Natural killer cell (primary cell): Measurements from ENCODE around the gene PRR3. TPM values are rescaled to one million over a fixed set of nuclear protein-coding genes. Genes with fewer than 3 reads are reported as not detected.
"Not testable (repeated sequence)": the region's sequence is repeated elsewhere in the genome, so short reads cannot be mapped to it uniquely, and the experiment has no call there.

Experiments used
- ATAC-seq, 3 donors: fragments of 150-1000 bp in 2 of 3; fragments of 200-7000 bp in 1 of 3; cut with Tn5 transposase; 1 replicate in 1 of 3; 2 replicates in 2 of 3; pipeline ENCODE4 v1.10.0; 2021; ENCODE audit warnings: mild to moderate bottlenecking in 2 of 3, moderate library complexity in 2 of 3
- DNase-seq, 2 donors: peaks; one replicate each; pipeline versions ENCODE4 v3.0.0 to v3.0.0-alpha.2; 2013 to 2021; ENCODE audit warnings: mixed read lengths in 1 of 2
- H3K27ac ChIP-seq: one replicate; pipeline ENCODE4 v1.5.1; 2013; ENCODE audit warnings: mild to moderate bottlenecking, low read length
- H3K27me3 ChIP-seq: one replicate; pipeline ENCODE4 v1.6.1; 2013; ENCODE audit warnings: low read length; ENCODE audit not compliant: control insufficient read depth, insufficient read depth
- H3K36me3 ChIP-seq: one replicate; pipeline ENCODE4 v1.6.1; 2013; ENCODE audit warnings: low read length; ENCODE audit not compliant: control insufficient read depth, insufficient read depth
- H3K4me1 ChIP-seq: one replicate; pipeline ENCODE4 v1.6.1; 2013; ENCODE audit warnings: low read length; ENCODE audit not compliant: control insufficient read depth, insufficient read depth
- H3K4me3 ChIP-seq: one replicate; pipeline ENCODE4 v1.5.1; 2013; ENCODE audit warnings: low read length
- H3K9me3 ChIP-seq: one replicate; pipeline ENCODE4 v1.6.1; 2013; ENCODE audit warnings: low read length; ENCODE audit not compliant: control insufficient read depth, insufficient read depth
- H3K27ac Mint-ChIP-seq, 2 donors: one replicate each; pipeline ENCODE4 v1.8.0; 2022; ENCODE audit warnings: mild to moderate bottlenecking in 2 of 2, mixed read lengths in 2 of 2, moderate library complexity in 1 of 2
- H3K27me3 Mint-ChIP-seq, 2 donors: one replicate each; pipeline ENCODE4 v1.8.0; 2022; ENCODE audit warnings: low read depth in 2 of 2, mixed read lengths in 2 of 2
- H3K36me3 Mint-ChIP-seq: one replicate; pipeline ENCODE4 v1.8.0; 2022; ENCODE audit warnings: mixed read lengths
- H3K4me1 Mint-ChIP-seq, 2 donors: one replicate each; pipeline ENCODE4 v1.8.0; 2022; ENCODE audit warnings: mixed read lengths in 2 of 2
- H3K4me3 Mint-ChIP-seq: one replicate; pipeline ENCODE4 v1.8.0; 2022; ENCODE audit warnings: mild to moderate bottlenecking, moderate library complexity, mixed read lengths
- H3K9me3 Mint-ChIP-seq, 2 donors: one replicate each; pipeline ENCODE4 v1.8.0; 2022; ENCODE audit warnings: mixed read lengths in 2 of 2
- CTCF ChIP-seq: fragments of 200-600 bp; IDR thresholded peaks from one replicate; pipeline ENCODE4 v1.8.0; 2022; ENCODE audit warnings: antibody characterized with exemption
- WGBS: methylation state at CpG from one replicate; pipeline ENCODE4 v1.1.7; 2013; ENCODE audit warnings: missing lambda C conversion rate; ENCODE audit not compliant: insufficient coverage; 5-methylcytosine and 5-hydroxymethylcytosine counted together
- intact Hi-C: fragments of 100-400 bp; cut with micrococcal nuclease; formaldehyde crosslinking; loops from one replicate; pipeline ENCODE4 v1.14.2; 2022
- total RNA-seq, 4 donors: library from RNA; stranded (reverse); fragments of 120-200 nt in 1 of 4; gene quantifications; one replicate each; pipeline versions ENCODE4 v1.2.3 to v1.2.4, GENCODE V29; 2013 to 2022

Gene PRR3
- total RNA-seq, 3 donors from 2014 or later (not counting 1 experiment from before 2014, with no cell fraction given): 9.5 to 14.8 (median 13.9) TPM

GRCh38 chr6:30515944-30516753 is 40.9 kb upstream of the PRR3 start:
- Histone ChIP-seq H3K4me3 (peak overlapping the region; percentile 47), H3K9me3 (peaks cover 9% of the 10 kb centered on the region), H3K36me3 (no peaks in the 10 kb centered on the region), H3K4me1 (peaks cover 46% of the 10 kb centered on the region), H3K27ac (peak overlapping the region; percentile 94), H3K27me3 (no peaks in the 10 kb centered on the region)
- H3K4me3 Mint-ChIP-seq: peak overlapping the region; percentile 89
- intact Hi-C loops: loop anchor here (1.0 to 2.0 kb wide), 2 partner anchors 17 to 27 kb away; partner anchors contain the start of gene HLA-E
- peaks cover 37 to 38% of the 10 kb centered on the region in 2 donors for H3K4me1 Mint-ChIP-seq
- H3K27me3 Mint-ChIP-seq: no peaks in the 10 kb centered on the region
- DNase-seq (peak; percentile 76 to 97), ATAC-seq (peak; percentile 88 to 93 (median 88))
- H3K27ac Mint-ChIP-seq: peak overlapping the region; percentile 93 to 96
- TF ChIP-seq CTCF: no peak
- no peaks in the 10 kb centered on the region for H3K36me3 Mint-ChIP-seq
- no peaks in the 10 kb centered on the region for H3K9me3 Mint-ChIP-seq
- under 1% methylated on average over 32 of the region's 33 CpGs for WGBS

GRCh38 chr6:30516754-30517076 is 40.4 kb upstream of the PRR3 start:
- peak overlapping the region; percentile 93 to 96 for H3K27ac Mint-ChIP-seq
- H3K27me3 ChIP-seq, H3K36me3 ChIP-seq, H3K36me3 Mint-ChIP-seq, ATAC-seq, DNase-seq, H3K9me3 ChIP-seq, H3K9me3 Mint-ChIP-seq, H3K27me3 Mint-ChIP-seq: not testable (repeated sequence)
- H3K4me3 Mint-ChIP-seq: peak overlapping the region; percentile 89
- intact Hi-C loops: loop anchor here (1.0 to 2.0 kb wide), 2 partner anchors 16 to 27 kb away; partner anchors contain the start of gene HLA-E
- WGBS: 29% methylated on average over 9 of the region's 9 CpGs
- Histone ChIP-seq H3K4me3 (peak overlapping the region; percentile 47), H3K27ac (peak overlapping the region; percentile 94), H3K4me1 (peaks cover 41% of the 10 kb centered on the region)
- H3K4me1 Mint-ChIP-seq: peaks cover 32% of the 10 kb centered on the region in 2 donors

- H3K27me3 Mint-ChIP-seq, H3K9me3 Mint-ChIP-seq, DNase-seq, H3K9me3 ChIP-seq, H3K36me3 Mint-ChIP-seq, H3K27me3 ChIP-seq, H3K36me3 ChIP-seq, H3K4me3 ChIP-seq, ATAC-seq: not testable (repeated sequence)
- Mint-ChIP-seq H3K4me1 (peaks cover 31 to 32% of the 10 kb centered on the region in 2 donors), H3K4me3 (peak overlapping the region; percentile 57), H3K27ac (peak overlapping the region; percentile 93 to 96)
- WGBS: 93% methylated on average over 21 of the region's 21 CpGs
- intact Hi-C loops: loop anchor here (2.0 kb wide), 1 partner anchor 15 kb away; no protein-coding TSS in a partner anchor
- Histone ChIP-seq H3K27ac (peak overlapping the region; percentile 44), H3K4me1 (peaks cover 39% of the 10 kb centered on the region)
These were observed 39.2 kb upstream of the PRR3 start for GRCh38 chr6:30517767-30518504.

GRCh38 chr6:30518505-30519145 is 38.5 kb upstream of the PRR3 start:
- peaks cover 31 to 32% of the 10 kb centered on the region in 2 donors for H3K4me1 Mint-ChIP-seq
- intact Hi-C loops: not testable (repeated sequence)
- WGBS: 51% methylated on average over 19 of the region's 19 CpGs

More at GRCh38 chr6:30518505-30519145, 38.5 kb upstream of the PRR3 start:
- Mint-ChIP-seq H3K36me3 (peaks cover 11% of the 10 kb centered on the region), H3K4me3 (peak overlapping the region; percentile 45), H3K27ac (peak overlapping the region; percentile 60 to 93)
- not testable (repeated sequence) for H3K27me3 ChIP-seq, H3K36me3 ChIP-seq, H3K27me3 Mint-ChIP-seq, H3K4me3 ChIP-seq, ATAC-seq, H3K9me3 ChIP-seq, H3K9me3 Mint-ChIP-seq
- Histone ChIP-seq H3K27ac (peak overlapping the region; percentile 44), H3K4me1 (peaks cover 39% of the 10 kb centered on the region)
- peak in 1 of 2 donors; percentile 46 for DNase-seq
